GM12873 (cell line): ENCODE measurements around the gene GHR.

Source experiments
- CTCF ChIP-seq: IDR thresholded peaks from 2 replicates; pipeline ENCODE4 v1.5.1; 2012; ENCODE audit warnings: low read depth, mild to moderate bottlenecking, moderate library complexity, low read length, control low read depth; ENCODE audit not compliant: insufficient read depth; ENCODE audit errors: missing control alignments

Gene GHR

DNA sequence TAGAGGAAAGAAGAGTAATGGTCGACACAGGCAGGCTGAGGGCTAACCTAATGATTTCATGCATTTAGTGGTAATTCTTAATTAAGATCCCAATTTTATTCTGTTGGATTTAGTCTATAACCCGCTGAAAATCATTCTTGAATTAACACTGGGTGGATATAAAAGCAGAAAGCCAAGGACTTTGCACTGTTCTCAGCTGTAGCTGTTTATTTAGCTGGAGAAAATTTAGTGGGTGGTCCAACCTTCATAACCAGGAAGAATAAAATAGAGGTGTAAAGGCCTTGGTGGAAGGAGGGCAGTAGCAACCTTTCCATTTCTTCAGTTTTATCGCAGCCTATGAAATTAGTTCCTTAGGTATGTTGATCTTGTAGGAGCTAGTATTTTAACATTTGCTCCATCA, 92.3 kb downstream of the GHR start:
- TF ChIP-seq CTCF: no peak

GRCh38 chr5:42516282-42517042, 93.2 kb downstream of the GHR start:
- no peak for TF ChIP-seq CTCF

DNA sequence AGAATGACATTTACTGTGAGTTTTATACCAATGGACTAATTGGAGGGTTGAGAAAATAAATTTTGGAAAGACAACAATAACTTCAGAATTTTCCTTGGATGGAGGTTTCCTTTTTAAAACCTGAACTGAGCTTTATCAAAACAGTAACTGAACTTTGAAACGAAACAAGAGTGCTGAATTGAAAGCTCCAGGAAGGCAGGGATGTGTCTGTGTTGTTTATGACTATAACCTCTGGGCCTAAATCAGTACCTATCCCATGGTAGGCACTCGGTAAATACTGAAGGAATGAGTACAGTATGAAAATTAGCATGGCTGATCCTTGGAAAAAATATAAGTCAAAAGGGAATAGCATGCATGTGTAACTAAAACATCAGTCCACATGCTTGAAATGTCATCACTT, 93.9 kb downstream of the GHR start:
- no peak for TF ChIP-seq CTCF

- no peak for TF ChIP-seq CTCF
These were observed 95.5 kb downstream of the GHR start for GRCh38 chr5:42518595-42519221.

GRCh38 chr5:42520203-42520602, 97.0 kb downstream of the GHR start:
- no peak for TF ChIP-seq CTCF

DNA sequence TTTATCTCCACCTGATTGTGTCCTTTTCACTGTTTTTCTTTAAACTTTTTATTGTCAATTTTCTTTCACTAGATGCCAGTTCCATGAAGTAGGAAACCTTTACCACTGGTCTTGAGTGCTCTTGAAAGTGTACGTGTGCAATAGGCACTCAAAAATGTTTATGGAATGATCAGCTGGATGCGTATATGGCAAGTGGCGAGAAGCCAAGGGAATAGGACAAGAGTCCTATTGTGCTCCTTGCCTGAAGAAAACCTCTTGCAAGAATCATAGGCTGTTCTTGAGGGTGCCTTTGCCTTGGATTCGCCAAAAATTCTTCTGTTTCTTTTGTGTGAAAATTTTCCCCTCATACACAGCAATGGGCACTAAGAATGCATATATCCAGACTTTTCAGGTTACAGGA, 97.7 kb downstream of the GHR start:
- no peak for TF ChIP-seq CTCF

DNA sequence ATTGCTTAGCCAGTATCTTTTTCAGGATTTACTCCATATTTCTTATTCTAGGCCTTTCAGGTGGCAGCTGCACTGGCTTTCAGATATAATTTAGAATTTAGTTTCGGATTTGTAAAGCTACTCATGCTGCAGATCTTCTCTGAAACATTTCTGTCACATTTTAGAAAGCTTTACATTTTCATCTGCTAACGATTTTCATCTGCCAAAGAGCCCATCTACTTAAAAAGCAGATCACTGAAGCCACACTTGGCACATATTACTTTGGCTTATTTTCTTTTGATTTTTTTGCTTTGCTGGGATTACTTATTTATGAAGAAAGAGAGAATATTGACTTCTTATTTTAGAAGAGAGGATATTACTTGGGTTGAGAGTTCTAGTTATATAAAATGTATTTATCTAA, 98.2 kb downstream of the GHR start:
- TF ChIP-seq CTCF: no peak
